Inferior parietal cortex (tissue), 1 donor: ENCODE measurements around the gene TRMT6.
A peak's percentile ranks its signal among the peaks of the same experiment; 100 is the strongest.

Source experiments
- DNase-seq: peaks from one replicate; pipeline ENCODE4 v3.0.0-alpha.2; 2016; ENCODE audit errors: extremely low spot score

Gene TRMT6, protein sequence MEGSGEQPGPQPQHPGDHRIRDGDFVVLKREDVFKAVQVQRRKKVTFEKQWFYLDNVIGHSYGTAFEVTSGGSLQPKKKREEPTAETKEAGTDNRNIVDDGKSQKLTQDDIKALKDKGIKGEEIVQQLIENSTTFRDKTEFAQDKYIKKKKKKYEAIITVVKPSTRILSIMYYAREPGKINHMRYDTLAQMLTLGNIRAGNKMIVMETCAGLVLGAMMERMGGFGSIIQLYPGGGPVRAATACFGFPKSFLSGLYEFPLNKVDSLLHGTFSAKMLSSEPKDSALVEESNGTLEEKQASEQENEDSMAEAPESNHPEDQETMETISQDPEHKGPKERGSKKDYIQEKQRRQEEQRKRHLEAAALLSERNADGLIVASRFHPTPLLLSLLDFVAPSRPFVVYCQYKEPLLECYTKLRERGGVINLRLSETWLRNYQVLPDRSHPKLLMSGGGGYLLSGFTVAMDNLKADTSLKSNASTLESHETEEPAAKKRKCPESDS

DNA sequence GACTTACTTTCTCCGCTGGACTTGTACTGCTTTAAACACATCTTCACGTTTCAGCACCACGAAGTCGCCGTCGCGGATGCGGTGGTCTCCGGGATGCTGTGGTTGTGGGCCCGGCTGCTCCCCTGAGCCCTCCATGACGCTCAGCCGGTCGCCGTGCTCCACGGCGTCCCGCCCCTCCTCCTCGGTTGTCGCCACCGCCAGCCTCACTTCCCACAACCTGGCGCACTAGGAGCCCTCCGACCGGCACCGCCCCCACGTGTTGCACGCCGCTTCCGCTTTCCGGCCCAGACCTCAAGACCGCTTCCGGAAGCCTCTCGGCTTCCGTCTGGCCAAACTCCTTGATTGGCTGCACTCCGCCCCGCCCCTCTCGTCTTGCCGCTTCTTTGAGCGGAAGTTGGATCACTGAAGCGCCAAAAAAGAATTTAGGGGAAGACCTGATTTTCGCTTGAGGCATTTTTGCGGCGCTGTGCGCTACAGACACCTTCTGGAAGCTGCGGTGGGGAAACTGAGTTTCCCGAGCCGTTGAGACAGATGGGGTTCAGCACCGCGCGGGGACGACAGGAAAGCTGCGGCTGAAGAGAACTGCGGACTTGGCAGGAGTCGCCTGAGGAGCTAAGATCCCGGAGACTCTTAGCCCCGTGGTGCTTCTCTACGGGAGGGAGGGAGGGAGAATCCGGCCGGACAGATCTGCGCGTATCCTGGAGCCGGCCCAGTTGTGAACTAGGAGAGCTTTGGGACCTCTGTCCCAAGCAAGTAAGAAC is at the start of gene TRMT6, which contains the start of gene MCM8:
Gene TRMT6 (minus strand): TSS at position 263 of the 761 bp plus-strand sequence. CDS start 128 bp downstream, at position 135.
Gene MCM8 (plus strand): TSS at position 382 of the 761 bp plus-strand sequence. CDS start 1,364 bp downstream, outside the sequence.
- peak; percentile 96 for DNase-seq

DNA sequence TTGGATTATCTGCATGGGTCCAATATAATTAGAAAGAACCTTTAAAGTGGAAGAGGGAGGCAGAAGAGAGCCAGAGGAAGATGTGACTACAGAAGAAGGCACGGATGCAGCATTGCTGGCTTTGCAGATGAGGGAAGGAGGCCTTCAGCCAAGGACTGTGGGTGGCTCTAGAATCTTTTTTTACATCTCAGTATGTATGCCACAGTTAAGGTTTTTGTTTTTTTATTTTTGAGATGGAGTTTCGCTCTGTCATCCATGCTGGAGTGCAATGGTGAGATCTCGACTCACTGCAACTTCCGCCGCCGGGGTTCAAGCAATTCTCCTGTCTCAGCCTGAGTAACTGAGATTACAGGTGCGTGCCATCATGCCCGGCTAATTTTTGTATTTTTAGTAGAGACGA is 49.5 kb upstream of the TRMT6 start:
- no peak for DNase-seq

DNA sequence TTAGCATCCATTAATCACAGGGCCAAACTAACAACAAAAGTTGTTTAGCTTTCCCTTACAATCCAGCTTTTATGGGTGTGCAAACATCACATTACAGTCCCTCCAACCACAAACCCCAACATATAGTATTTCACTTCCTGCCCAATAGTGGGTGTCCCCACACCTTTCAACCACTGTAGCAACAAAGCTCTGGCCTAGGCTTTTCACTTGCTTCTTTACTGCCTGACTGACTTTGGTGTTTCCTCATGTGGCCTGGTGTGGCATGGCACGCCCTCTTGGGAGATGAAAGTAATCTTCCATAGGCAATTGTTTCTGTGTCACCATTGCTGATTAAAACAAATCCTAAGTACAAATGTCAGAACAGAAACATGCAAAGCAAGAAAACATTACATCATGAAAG is 46.4 kb upstream of the TRMT6 start:
- no peak for DNase-seq

DNA sequence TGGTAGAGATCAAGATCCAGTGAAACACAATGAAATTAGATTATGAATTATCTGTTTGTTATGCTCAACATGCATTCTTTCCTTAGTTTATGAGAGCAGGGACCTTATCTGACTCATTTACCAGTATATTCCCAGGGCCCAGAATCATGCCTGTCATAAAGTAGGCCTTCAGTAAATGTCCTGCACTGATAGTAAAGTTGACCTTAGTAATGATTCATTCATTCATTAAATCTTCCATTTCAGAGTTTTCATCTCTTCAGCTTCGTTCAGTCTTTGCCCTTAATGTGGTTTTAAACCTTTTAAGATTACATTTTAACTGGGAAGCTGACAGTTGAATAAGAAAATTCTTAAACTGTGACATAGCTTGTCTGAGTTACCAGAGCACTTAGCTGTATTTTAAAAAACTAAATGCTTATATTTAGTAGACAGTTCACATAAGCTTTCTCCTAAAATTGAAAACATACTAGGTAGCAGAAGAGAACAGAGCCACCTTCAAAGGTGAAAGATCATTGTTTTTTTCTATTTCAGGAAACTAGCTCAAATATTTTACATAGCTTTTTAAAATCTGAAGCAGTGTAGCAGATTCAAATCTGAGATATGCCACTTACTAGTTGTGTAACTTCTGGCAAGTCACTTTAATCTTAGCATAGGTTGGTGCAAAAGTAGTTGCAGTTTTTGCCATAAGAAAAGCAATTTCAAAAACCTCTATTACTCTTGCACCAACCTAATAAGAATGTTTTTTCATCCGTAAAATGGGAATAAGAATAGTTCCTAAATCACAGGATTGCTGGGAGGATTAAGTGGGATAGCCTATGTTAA is 41.5 kb upstream of the TRMT6 start:
- DNase-seq, result no peak

DNA sequence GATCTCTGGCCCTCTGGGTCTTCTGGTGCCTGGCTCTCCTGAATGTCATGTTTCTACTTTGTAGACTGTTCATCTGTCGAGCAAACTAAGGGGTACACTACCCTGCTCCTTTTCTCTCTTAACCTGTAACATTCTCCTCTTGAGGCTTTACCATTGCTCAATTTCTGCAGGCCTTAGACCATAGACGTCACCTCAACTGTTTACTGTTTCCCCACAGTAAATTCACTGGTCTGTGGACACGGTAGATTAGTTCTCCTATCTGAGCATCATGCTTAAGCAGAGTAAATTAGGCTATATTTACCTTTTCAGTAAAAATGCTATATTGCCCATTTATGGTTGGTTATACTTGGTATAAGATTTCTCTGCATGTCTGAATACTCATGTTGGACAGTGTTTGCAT is 40.6 kb upstream of the TRMT6 start:
- no peak for DNase-seq

DNA sequence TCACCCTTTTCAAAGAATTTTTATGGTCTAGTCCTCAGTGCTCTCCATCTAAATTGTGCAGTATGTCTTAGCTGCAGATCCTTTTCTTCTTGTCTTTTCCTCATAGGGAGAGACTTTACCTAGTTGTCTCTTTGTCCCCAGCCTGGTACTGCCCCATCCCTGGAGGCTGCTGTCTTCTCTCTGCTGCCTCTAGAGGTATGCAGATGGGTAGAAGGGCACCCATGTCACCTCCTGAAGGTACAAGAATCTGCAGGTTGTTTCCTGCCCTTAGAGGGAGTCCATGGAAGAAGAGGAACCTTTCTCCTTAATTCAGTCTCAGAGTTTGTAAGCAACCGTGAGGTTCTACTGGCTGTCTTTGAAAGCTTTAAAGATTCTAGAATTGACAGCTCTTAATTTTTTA is 39.2 kb upstream of the TRMT6 start:
- no peak for DNase-seq

DNA sequence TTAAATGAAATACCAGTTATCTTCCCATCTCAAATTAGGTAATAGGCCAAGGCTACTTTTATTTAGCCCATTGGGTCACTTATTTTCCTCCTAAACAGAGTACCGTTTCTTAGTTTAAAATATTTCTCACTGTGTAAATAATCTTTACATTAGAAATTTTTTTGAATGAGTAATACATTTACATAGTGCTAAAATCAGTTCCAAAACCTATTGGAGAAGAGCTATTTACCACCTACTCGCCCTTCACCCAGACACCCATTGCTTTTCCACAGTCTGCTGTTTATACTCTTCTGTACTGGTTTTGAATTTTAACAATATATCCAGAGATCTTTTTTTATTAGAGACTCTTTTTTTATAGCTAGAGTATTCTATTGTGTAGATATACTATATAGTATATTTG is 37.0 kb upstream of the TRMT6 start:
- DNase-seq, result no peak

DNA sequence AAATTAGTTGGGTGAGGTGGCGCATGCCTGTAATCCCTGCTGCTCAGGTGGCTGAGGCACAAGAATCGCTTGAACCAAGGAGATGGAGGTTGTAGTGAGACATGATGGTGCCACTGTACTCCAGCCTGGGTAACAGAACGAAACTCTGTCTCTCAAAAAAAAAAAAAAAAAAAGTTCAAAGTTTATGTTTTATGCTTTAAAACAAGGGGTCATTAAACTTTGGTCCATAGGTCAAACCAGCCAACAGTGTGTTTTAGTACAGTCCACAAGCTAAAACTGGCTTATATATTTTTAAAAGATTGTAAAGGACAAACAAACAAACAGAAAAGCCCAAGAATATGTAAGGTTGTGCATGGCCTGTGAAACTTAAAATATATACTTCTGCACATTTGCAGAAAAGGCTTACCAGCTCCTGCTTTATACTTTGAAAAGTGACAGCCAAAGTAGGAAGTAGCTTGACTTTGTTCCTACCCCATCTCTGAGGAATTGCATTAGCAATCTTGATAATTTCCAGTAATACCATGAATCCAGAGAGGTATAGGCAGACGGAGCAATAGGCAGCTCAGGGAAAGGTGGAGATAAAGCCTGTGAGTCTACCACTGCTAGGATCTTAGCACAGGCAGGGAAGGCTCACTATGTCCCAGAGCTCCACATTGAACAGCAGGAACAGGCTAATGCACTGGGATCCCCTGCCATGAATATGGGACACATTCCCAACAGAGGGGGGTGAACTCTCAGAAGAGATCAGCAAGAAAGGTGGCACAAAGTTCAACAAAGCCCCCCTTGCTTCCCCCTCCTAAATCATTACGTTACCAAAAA is 30.6 kb upstream of the TRMT6 start:
- no peak for DNase-seq

DNA sequence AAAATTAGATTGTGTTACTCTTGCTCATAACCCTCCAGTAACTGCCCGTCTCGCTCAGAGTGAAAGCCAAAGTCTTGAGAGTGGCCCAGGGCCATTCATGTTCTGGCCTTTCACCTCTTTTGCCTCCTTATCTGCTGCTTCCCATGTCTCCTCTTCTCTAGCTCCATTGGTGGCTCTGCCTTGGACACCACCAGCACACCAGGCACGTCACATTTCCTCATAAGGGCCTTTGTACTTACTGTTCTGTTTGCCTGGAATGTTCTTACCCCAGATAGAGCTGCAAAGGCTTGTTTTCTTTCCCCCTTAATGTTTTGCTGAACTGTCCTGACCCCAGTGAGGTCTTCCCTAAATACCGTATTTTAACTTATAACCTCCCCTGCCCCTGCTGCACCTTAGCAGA is 29.5 kb upstream of the TRMT6 start:
- DNase-seq, result no peak

DNA sequence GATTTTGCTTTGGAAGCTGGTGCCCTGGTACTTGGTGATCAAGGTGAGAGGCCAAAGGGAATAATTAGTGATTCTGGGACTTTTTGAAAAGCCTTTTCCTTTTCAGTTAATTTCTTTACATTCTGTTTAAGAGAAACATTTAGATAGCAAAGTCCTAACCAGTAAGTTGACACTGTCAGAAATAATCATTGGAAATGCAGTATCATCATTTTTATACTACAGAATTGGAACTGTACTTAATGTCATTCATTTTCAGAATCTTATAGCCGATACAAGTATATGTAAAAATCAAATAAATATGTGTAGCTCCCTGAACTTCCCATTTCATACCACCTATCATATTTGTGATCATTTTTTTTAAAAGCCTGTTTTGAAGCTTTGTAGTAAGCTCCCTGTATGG is 27.6 kb upstream of the TRMT6 start:
- no peak for DNase-seq

DNA sequence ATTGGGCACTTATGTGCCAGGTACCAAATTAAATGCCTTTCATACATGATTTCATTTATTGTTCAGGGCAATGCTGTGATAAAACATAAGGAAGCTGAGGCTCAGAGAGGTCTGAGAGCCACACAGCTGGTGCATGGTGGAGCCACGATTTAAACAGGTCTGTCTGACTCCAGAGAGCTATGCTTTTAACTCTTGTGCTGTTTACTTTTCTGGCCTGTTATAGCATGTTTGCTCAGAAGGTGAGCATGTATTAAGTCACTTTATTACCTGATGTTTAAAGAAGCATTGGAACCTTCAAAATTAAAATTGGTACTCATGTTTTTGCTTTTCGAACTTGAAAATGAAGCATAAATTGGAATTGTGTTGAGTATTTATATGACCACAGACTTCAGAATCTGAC is 26.9 kb upstream of the TRMT6 start:
- no peak for DNase-seq

DNA sequence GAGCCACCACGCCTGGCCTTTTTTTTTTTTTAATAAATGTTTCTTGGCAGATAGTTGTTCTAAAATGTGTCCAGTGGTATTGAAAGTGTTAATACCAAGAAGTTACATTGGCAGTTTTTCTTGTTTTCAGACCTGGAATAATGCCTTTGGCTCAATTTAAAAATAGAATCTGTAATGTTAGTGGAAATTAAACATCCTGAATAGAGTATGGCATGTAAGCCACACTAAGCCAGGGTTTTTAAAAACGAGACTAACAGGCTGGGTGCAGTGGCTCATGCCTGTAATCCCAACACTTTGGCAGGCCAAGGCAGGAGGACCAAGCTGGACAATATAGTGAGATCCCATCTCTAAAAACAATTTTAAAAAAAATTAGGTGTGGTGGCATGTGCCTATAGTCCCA is 25.4 kb upstream of the TRMT6 start:
- DNase-seq, result no peak

DNA sequence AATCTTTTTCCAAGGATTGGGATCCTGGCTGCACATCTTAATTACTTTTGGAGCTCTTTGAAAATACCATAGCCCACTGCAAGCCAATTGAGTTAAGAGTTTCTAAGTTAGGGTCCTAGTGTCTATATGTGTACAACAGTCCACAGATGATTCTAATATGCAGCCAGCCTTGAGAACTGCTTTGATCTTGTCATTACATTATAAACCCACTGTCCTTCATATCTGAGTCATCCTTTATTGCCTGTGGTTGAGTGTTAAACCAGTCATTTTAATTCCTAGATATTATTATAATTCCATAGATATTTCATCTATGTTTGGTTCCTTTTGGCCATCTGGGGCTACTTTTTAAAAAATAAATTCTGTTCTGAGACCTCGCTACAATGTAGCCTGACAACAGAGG is 24.2 kb upstream of the TRMT6 start:
- no peak for DNase-seq

DNA sequence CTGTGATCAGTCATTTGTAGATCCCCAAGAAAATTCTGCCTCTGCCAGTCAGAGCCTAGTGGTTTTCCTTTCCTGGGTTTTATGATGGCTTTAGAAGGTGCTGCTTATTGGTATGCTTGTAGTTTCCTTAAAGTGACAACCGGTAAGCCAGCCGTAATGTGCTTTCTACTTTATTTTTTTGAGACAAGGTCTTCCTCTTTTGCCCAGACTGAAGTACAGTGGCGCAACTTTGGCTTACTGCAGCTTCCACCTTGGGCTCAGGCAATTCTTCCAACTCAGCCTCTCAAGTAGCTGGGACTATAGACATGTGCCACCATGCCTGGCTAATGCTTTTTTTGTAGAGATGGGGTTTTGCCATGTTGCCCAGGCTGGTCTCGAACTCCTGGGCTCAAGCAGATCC is 23.6 kb upstream of the TRMT6 start:
- DNase-seq, result no peak

DNA sequence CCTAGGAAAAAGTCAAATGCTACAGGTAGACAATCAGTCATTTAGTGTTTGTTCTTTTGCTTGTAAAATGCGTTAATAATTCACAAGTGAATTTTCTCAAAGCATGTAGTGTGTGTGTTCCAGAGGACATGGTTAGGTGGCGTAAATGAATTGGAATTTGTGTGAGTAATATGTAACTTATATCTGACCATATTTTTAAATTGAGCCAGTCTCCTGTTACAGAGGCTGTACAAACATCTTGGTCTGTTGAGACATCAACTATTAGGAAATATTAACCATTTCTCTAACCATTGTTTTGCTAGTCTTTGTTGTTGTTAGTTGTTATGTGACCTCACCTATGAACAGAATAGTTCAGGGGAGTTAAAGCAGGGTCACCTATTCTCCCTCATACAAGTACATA is 22.8 kb upstream of the TRMT6 start:
- DNase-seq, result no peak

DNA sequence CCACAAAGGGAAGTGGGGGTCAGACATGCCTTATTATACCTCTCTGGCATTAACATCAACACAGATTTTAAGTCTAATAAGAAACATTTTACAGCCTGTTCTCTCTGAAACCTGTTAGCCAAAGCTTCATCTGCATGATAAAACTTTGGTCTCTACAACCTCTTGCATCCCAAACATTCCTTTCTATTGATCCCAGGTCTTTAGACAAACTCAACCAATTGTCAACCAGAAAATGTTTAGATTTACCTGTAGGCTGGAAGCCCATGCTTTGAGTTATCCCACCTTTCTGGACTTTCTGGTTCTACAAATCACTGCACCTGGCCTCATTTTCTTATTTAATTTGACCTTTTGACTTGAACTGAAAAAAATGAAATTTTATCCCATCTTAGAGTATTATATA is 20.9 kb upstream of the TRMT6 start:
- no peak for DNase-seq

DNA sequence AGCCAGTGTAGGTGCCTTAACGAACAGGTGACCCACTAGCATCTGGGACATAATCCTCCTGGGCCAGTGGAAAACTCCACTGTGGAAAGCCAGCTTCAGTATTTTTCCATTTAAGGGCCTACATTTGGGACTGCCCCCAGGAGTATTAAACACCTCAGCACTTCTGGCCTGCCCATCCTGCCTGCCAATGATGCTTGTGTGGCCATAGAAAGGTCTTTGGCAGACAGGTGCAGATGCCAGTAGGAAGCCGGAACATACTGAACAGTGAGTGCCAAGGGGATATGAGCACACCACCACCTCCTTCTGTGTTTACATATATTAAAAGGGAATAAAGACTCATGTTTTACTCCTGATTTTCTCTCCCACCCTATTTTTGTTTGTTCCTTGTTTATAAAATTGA is 20.0 kb upstream of the TRMT6 start:
- DNase-seq, result no peak

DNA sequence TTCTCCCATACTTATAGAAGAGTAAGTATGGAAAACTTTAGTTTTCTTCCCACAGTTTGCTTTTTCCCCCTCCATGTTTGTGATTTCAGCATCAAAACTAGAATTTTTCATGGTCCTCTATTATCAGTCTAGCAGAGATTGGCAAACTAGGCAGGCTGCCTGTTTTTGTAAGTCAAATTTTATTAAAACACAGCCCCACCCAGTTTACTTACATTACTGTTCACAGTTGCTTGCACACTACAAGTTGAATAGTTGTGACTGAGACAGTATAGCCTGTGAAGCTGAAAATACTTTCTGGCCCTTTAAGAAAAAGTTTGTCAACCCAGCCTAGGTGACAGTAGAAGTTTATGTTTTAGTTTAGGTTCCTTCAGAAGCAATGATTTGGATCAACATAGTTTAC is 19.6 kb upstream of the TRMT6 start:
- DNase-seq, result no peak

DNA sequence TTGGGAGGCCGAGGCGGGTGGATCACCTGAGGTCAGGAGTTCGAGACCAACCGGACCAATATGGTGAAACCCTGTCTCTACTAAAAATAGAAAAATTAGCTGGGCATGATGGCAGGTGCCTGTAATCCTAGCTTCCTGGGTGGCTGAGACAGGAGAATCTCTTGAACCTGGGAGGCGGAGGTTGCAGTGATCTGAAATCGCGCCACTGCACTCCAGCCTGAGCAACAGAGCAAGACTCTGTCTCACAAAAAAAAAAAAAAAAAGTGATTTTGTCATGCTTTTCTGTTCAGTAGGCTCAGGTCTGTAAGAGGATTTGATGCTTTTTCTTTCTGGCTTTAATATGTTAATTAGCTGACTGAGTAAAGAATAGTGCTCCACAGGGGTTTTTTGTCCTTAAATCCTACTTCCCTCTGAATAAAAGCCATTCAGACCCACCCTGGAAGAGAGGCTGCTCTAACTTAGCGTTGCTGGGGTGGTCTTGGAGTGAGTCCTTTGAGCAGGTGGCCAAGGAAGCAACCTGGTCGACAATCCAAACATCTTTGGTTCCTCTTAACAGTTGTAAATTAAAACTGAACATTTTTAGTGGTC is 19.1 kb upstream of the TRMT6 start:
- DNase-seq, result no peak

DNA sequence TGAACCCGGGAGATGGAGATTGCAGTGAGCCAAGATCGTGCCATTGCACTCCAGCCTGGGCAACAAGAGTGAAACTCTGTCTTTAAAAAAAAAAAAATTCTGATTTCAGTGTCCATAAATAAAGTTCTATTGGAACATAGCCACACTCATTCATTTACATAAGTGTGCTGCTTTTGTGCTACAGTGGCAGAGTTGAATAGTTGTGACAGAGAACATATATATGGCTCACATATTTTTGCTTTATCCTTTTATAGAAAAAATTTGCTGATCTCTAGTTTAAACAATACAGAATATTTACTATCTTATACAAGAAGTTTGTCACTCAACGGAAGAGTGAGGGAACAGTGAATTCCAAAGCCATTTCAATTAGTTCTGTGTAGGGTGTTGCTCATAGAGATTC is 18.1 kb upstream of the TRMT6 start:
- no peak for DNase-seq

DNA sequence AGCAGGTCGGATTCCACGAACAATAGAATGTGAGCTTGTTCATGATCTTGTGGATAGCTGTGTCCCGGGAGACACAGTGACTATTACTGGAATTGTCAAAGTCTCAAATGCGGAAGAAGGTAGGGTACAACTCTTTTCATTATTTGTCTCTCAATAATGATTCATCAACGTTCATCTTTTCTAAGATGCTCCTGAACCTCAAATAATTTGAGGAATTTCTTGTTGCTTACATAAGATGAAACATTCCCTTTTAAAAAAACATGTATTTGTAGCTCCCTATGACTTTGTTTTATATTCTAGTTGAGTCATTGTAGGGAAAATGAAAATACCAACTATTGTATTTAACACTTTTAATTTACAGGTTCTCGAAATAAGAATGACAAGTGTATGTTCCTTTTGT is 17.1 kb upstream of the TRMT6 start:
- no peak for DNase-seq
